Neural progenitor cell (in vitro differentiated cells): ENCODE results near the gene CHRNG. TPM values are rescaled to one million over a fixed set of nuclear protein-coding genes. Genes with fewer than 3 reads are reported as not detected.
A peak's percentile ranks its signal among the peaks of the same experiment; 100 is the strongest.
"Not testable (repeated sequence)": the region's sequence is repeated elsewhere in the genome, so short reads cannot be mapped to it uniquely, and the experiment has no call there.

ENCODE experiments used
- DNase-seq: peaks from one replicate; pipeline ENCODE4 v3.0.0-alpha.2; 2016; ENCODE audit warnings: low spot score
- H2AFZ ChIP-seq: fragments of 200-600 bp; sonication (generic); replicated peaks from 2 replicates; pipeline ENCODE4 v1.6.1; 2016; ENCODE audit warnings: antibody characterized with exemption
- H3F3A ChIP-seq: fragments of 200-600 bp; sonication (generic); 2 replicates; pipeline ENCODE4 v1.6.1; 2016; ENCODE audit warnings: antibody characterized with exemption, low read depth
- H3K27ac ChIP-seq: fragments of 200-600 bp; sonication (generic); 2 replicates; pipeline ENCODE4 v1.5.1; 2016; ENCODE audit warnings: mild to moderate bottlenecking
- H3K27me3 ChIP-seq: fragments of 200-600 bp; sonication (generic); 2 replicates; pipeline ENCODE4 v1.6.1; 2016; ENCODE audit warnings: mild to moderate bottlenecking, moderate library complexity
- H3K36me3 ChIP-seq: fragments of 200-600 bp; sonication (generic); 2 replicates; pipeline ENCODE4 v1.5.1; 2016
- H3K4me1 ChIP-seq: fragments of 200-600 bp; sonication (generic); 2 replicates; pipeline ENCODE4 v1.6.1; 2016; ENCODE audit warnings: mixed run types
- H3K4me2 ChIP-seq: fragments of 200-600 bp; sonication (generic); 2 replicates; pipeline ENCODE4 v1.6.1; 2016
- H3K4me3 ChIP-seq: fragments of 200-600 bp; sonication (generic); 2 replicates; pipeline ENCODE4 v1.5.1; 2016
- H3K79me2 ChIP-seq: fragments of 200-600 bp; sonication (generic); 2 replicates; pipeline ENCODE4 v1.6.1; 2016; ENCODE audit warnings: low read depth
- H3K9ac ChIP-seq: fragments of 200-600 bp; sonication (generic); 2 replicates; pipeline ENCODE4 v1.6.1; 2016
- H3K9me3 ChIP-seq: fragments of 200-600 bp; sonication (generic); 2 replicates; pipeline ENCODE4 v1.5.1; 2016; ENCODE audit warnings: low read depth
- H4K20me1 ChIP-seq: fragments of 200-600 bp; sonication (generic); 2 replicates; pipeline ENCODE4 v1.6.1; 2016; ENCODE audit warnings: low read depth
- H3K27ac Mint-ChIP-seq: 3 replicates; pipeline ENCODE4 v1.8.0; 2021; ENCODE audit warnings: mixed read lengths
- H3K27me3 Mint-ChIP-seq: 2 replicates; pipeline ENCODE4 v1.8.0; 2022; ENCODE audit warnings: low read depth, mild to moderate bottlenecking, inconsistent platforms, moderate library complexity, mixed read lengths; ENCODE audit not compliant: insufficient read depth
- H3K36me3 Mint-ChIP-seq: 3 replicates; pipeline ENCODE4 v1.8.0; 2021; ENCODE audit warnings: mixed read lengths
- H3K4me1 Mint-ChIP-seq: 3 replicates; pipeline ENCODE4 v1.8.0; 2021; ENCODE audit warnings: mixed read lengths
- H3K4me3 Mint-ChIP-seq: 3 replicates; pipeline ENCODE4 v1.8.0; 2021; ENCODE audit warnings: mild to moderate bottlenecking, moderate library complexity, mixed read lengths
- H3K9me3 Mint-ChIP-seq: 3 replicates; pipeline ENCODE4 v1.8.0; 2020; ENCODE audit warnings: mixed read lengths
- EZH2 ChIP-seq: fragments of 200-600 bp; sonication (generic); IDR thresholded peaks from 2 replicates; pipeline ENCODE4 v1.6.1; 2017; ENCODE audit warnings: antibody characterized with exemption, mild to moderate bottlenecking, moderate library complexity
- EZH2phosphoT487 ChIP-seq: fragments of 200-600 bp; sonication (generic); IDR thresholded peaks from 2 replicates; pipeline ENCODE4 v1.6.1; 2017; ENCODE audit warnings: antibody characterized with exemption
- total RNA-seq: library from RNA; depleted of rRNA; stranded (reverse); fragments of >200 nt; gene quantifications from 2 replicates; pipeline ENCODE4 v1.2.3, GENCODE V29; 2015; ENCODE audit warnings: low replicate concordance
- TF ChIP-seq, protein P1 (sequence below): fragments of 200-600 bp; sonication (generic); IDR thresholded peaks from 2 replicates; pipeline ENCODE4 v1.5.1; 2017; ENCODE audit warnings: antibody characterized with exemption, mild to moderate bottlenecking

CHRNG gene
- total RNA-seq, 1 donor from 2014 or later, result not detected

DNA sequence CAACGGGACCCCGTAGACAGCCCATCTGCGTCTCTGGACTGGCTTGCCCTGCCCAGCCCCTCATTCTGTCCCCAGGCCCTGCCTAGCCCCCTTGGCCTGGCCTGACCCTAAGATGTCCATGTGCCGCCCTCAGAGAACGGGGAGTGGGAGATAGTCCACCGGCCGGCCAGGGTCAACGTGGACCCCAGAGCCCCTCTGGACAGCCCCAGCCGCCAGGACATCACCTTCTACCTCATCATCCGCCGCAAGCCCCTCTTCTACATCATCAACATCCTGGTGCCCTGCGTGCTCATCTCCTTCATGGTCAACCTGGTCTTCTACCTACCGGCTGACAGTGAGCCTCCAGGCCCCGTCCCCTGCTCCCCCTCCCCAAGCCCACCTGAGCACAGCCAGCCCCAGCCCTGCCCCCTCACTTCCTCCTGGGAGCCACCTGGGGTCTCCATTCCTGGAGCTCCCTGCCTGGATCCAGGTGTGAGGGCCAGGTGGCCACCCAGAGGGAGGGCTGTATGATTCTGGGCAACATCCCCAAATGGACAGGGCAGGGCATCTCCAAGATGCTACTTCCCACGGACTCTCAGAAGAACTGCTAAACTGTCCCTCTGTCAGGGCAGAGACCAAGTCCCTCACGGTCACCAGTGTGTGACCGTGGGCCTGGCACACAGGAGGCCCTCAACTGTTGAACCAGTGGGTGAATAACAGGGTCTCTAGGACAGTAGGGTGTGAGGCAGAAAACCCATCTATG, 9.5 kb upstream of the CHRNG start:
- no peaks in the 10 kb centered on the region for H3K36me3 Mint-ChIP-seq
- Histone ChIP-seq H3K36me3 (no peaks in the 10 kb centered on the region), H2AFZ (no peak overlapping the region), H3K27ac (no peak overlapping the region), H3K9me3 (no peaks in the 10 kb centered on the region), H4K20me1 (no peaks in the 10 kb centered on the region), H3K9ac (no peak overlapping the region), H3K4me1 (peaks cover 22% of the 10 kb centered on the region), H3F3A (peaks cover 2% of the 10 kb centered on the region), H3K4me3 (no peak overlapping the region), H3K27me3 (peaks cover 11% of the 10 kb centered on the region), H3K4me2 (no peak overlapping the region), H3K79me2 (no peaks in the 10 kb centered on the region)
- H3K27ac Mint-ChIP-seq, result no peak overlapping the region
- DNase-seq, result no peak
- no peak overlapping the region for H3K4me3 Mint-ChIP-seq
- H3K27me3 Mint-ChIP-seq, result peaks cover 12% of the 10 kb centered on the region
- TF ChIP-seq, protein P1, sequence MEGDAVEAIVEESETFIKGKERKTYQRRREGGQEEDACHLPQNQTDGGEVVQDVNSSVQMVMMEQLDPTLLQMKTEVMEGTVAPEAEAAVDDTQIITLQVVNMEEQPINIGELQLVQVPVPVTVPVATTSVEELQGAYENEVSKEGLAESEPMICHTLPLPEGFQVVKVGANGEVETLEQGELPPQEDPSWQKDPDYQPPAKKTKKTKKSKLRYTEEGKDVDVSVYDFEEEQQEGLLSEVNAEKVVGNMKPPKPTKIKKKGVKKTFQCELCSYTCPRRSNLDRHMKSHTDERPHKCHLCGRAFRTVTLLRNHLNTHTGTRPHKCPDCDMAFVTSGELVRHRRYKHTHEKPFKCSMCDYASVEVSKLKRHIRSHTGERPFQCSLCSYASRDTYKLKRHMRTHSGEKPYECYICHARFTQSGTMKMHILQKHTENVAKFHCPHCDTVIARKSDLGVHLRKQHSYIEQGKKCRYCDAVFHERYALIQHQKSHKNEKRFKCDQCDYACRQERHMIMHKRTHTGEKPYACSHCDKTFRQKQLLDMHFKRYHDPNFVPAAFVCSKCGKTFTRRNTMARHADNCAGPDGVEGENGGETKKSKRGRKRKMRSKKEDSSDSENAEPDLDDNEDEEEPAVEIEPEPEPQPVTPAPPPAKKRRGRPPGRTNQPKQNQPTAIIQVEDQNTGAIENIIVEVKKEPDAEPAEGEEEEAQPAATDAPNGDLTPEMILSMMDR, result no peak
- TF ChIP-seq EZH2, result no peak
- no peak for TF ChIP-seq EZH2phosphoT487
- peaks cover 16% of the 10 kb centered on the region for H3K4me1 Mint-ChIP-seq
- no peaks in the 10 kb centered on the region for H3K9me3 Mint-ChIP-seq

DNA sequence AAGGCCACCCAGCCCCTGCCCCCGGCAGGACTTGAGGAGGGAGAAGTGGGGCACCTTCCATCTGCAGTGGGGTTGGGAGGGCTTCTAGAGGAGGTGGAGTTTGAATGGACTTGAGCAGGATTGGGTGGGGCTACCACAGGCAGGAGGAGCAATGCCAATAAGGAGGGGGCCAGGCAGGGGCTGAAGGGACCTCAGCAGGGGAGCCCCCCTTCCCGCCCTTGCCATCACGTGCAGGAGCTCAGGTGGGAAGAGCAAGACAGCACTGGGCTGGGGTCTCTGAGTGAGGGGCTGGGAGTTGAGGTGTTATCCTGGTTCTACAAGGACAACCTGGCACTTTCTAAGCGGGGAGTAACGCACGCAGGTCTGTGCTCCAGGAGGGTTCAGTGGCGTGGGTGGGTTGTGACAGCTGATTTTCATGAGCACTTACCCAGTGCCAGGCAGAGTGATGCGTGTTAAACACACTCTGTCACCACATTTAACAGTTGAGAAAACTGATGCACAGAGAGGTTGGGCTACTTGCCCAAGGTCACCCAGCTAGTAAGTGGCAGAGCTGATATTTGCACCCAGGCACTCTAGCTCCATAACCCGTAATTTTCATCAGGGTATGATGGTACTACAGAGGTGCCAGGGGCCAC, 8.7 kb upstream of the CHRNG start:
- no peak for DNase-seq
- H3K27ac Mint-ChIP-seq, result no peak overlapping the region
- Histone ChIP-seq H3K36me3 (no peaks in the 10 kb centered on the region), H3K4me3 (no peak overlapping the region), H3F3A (peaks cover 2% of the 10 kb centered on the region), H3K9ac (no peak overlapping the region), H3K9me3 (no peaks in the 10 kb centered on the region), H3K4me1 (peaks cover 16% of the 10 kb centered on the region), H2AFZ (no peak overlapping the region), H3K27me3 (peaks cover 4% of the 10 kb centered on the region), H3K4me2 (no peak overlapping the region), H4K20me1 (no peaks in the 10 kb centered on the region), H3K27ac (no peak overlapping the region), H3K79me2 (no peaks in the 10 kb centered on the region)
- no peak for TF ChIP-seq EZH2phosphoT487
- no peak for TF ChIP-seq EZH2
- TF ChIP-seq, protein P1, result no peak
- H3K4me3 Mint-ChIP-seq, result peak overlapping the region; percentile 10
- H3K36me3 Mint-ChIP-seq, result no peaks in the 10 kb centered on the region
- H3K4me1 Mint-ChIP-seq, result peaks cover 18% of the 10 kb centered on the region
- peaks cover 10% of the 10 kb centered on the region for H3K27me3 Mint-ChIP-seq
- no peaks in the 10 kb centered on the region for H3K9me3 Mint-ChIP-seq

DNA sequence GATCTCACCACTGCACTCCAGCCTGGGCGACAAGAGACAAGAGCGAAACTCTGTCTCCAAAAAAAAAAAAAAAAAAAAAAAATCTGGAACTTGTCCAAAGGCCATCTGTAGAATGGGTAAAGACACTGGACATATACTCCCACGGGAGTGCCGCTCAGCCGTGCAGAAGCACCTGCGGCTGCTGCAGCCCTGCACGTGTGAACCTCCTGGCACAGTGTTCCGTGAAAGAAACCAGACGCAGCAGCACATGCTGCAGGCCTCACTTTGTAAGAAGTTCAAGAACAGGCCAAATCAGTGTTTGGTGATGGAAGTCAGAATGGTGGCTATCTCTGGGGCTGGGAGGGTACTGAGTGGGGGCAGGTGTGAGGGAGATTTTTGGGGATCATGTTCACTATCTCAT, 7.1 kb upstream of the CHRNG start:
- no peak overlapping the region for H3K4me3 Mint-ChIP-seq
- H3K4me3 ChIP-seq, result no peak overlapping the region
- peaks cover 4% of the 10 kb centered on the region for H3K27me3 ChIP-seq
- no peaks in the 10 kb centered on the region for H3K9me3 Mint-ChIP-seq
- no peak overlapping the region for H2AFZ ChIP-seq
- no peak overlapping the region for H3K27ac ChIP-seq
- DNase-seq, result no peak
- no peaks in the 10 kb centered on the region for H3K79me2 ChIP-seq
- H4K20me1 ChIP-seq, result no peaks in the 10 kb centered on the region
- H3K4me2 ChIP-seq, result no peak overlapping the region
- peaks cover 9% of the 10 kb centered on the region for H3K4me1 ChIP-seq
- H3K36me3 ChIP-seq, result no peaks in the 10 kb centered on the region
- no peak overlapping the region for H3K27ac Mint-ChIP-seq
- H3K9me3 ChIP-seq, result no peaks in the 10 kb centered on the region
- H3K9ac ChIP-seq, result no peak overlapping the region
- TF ChIP-seq EZH2 (no peak), EZH2phosphoT487 (no peak)
- TF ChIP-seq, protein P1, result no peak
- no peaks in the 10 kb centered on the region for H3K36me3 Mint-ChIP-seq
- no peaks in the 10 kb centered on the region for H3F3A ChIP-seq
- H3K4me1 Mint-ChIP-seq, result peaks cover 18% of the 10 kb centered on the region
- peaks cover 6% of the 10 kb centered on the region for H3K27me3 Mint-ChIP-seq

DNA sequence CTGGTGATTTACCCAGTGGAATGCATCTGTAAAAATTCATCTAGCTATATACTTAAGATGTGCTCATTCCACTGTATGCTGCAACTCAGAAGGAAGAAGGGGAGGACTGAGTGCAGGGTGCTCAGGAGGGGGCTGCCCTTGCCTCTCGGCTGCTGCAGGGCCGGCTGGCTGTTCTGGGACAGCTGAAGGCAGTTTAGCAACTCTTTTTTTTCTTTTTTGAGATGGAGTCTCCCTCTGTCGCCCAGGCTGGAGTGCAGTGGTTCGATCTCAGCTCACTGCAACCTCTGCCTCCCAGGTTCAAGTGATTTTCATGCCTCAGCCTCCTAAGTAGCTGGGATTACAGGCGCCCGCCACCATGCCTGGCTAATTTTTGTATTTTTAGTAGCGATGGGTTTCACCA, 6.7 kb upstream of the CHRNG start:
- not testable (repeated sequence) for H2AFZ ChIP-seq, H3K27ac Mint-ChIP-seq, H3K4me3 Mint-ChIP-seq, H3K4me1 ChIP-seq, H3K36me3 ChIP-seq, H3K4me3 ChIP-seq, H3F3A ChIP-seq, H3K36me3 Mint-ChIP-seq, H3K27me3 Mint-ChIP-seq, H3K79me2 ChIP-seq, H3K27me3 ChIP-seq, H4K20me1 ChIP-seq, H3K9me3 Mint-ChIP-seq, H3K27ac ChIP-seq, H3K9me3 ChIP-seq, H3K4me2 ChIP-seq, DNase-seq, H3K9ac ChIP-seq
- peaks cover 18% of the 10 kb centered on the region for H3K4me1 Mint-ChIP-seq
